ENCODE data around the gene SLC39A9.

SLC39A9 gene

GRCh38 chr14:69429643-69430042 is 31.2 kb downstream of the SLC39A9 start:
- FAIRE-seq (no peak), DNase-seq (ENCODE audit: insufficient read length, low spot score) (no peak)
- no peak for TF ChIP-seq SPI1 (IDR thresholded peaks at IDR 0.05; ENCODE audit: low read depth, low read length)
- no peak for TF ChIP-seq PAX5 (IDR thresholded peaks at IDR 0.05; ENCODE audit: insufficient read depth, low read length, severe bottlenecking)
- TF ChIP-seq POLR2AphosphoS5 (IDR thresholded peaks at IDR 0.05; ENCODE audit: low read depth, low read length) = no peak
- TF ChIP-seq TAF1 (IDR thresholded peaks at IDR 0.05; ENCODE audit: low read depth, low read length) = no peak
- no peak for TF ChIP-seq POU2F2 (IDR thresholded peaks at IDR 0.05; ENCODE audit: low read depth, low read length)
- no peak for TF ChIP-seq POLR2A (IDR thresholded peaks at IDR 0.05; ENCODE audit: low read depth, low read length)

GRCh38 chr14:69430306-69430939 is 31.9 kb downstream of the SLC39A9 start:
- FAIRE-seq = no peak

GRCh38 chr14:69432364-69432763 is 33.9 kb downstream of the SLC39A9 start:
- FAIRE-seq (no peak), DNase-seq (ENCODE audit: insufficient read length, low spot score) (no peak)
- TF ChIP-seq POLR2AphosphoS5 (IDR thresholded peaks at IDR 0.05; ENCODE audit: low read depth, low read length) (no peak), TAF1 (IDR thresholded peaks at IDR 0.05; ENCODE audit: low read depth, low read length) (no peak), SPI1 (IDR thresholded peaks at IDR 0.05; ENCODE audit: low read depth, low read length) (no peak), POLR2A (IDR thresholded peaks at IDR 0.05; ENCODE audit: low read depth, low read length) (no peak), POU2F2 (IDR thresholded peaks at IDR 0.05; ENCODE audit: low read depth, low read length) (no peak), PAX5 (IDR thresholded peaks at IDR 0.05; ENCODE audit: insufficient read depth, low read length, severe bottlenecking) (no peak)

More at GRCh38 chr14:69430306-69430939, 31.9 kb downstream of the SLC39A9 start:
- DNase-seq (ENCODE audit: insufficient read length, low spot score) = no peak
- TF ChIP-seq PAX5 (IDR thresholded peaks at IDR 0.05; ENCODE audit: insufficient read depth, low read length, severe bottlenecking) = no peak
- no peak for TF ChIP-seq POLR2A (IDR thresholded peaks at IDR 0.05; ENCODE audit: low read depth, low read length)
- no peak for TF ChIP-seq SPI1 (IDR thresholded peaks at IDR 0.05; ENCODE audit: low read depth, low read length)
- no peak for TF ChIP-seq POLR2AphosphoS5 (IDR thresholded peaks at IDR 0.05; ENCODE audit: low read depth, low read length)
- TF ChIP-seq POU2F2 (IDR thresholded peaks at IDR 0.05; ENCODE audit: low read depth, low read length) = no peak
- no peak for TF ChIP-seq TAF1 (IDR thresholded peaks at IDR 0.05; ENCODE audit: low read depth, low read length)

- no peak for FAIRE-seq
- no peak for DNase-seq (ENCODE audit: insufficient read length, low spot score)
- TF ChIP-seq SPI1 (IDR thresholded peaks at IDR 0.05; ENCODE audit: low read depth, low read length) = no peak
Measured at GRCh38 chr14:69439521-69440270, 41.2 kb downstream of the SLC39A9 start.

GRCh38 chr14:69441948-69442347 is 43.5 kb downstream of the SLC39A9 start:
- FAIRE-seq = peak; percentile 89
- peak; percentile 67; the same call in 1 of the 2 replicates for TF ChIP-seq POU2F2 (IDR thresholded peaks at IDR 0.05; ENCODE audit: low read depth, low read length)
- TF ChIP-seq POLR2A (IDR thresholded peaks at IDR 0.05; ENCODE audit: low read depth, low read length) = peak; percentile 71
- TF ChIP-seq SPI1 (IDR thresholded peaks at IDR 0.05; ENCODE audit: low read depth, low read length) = no peak
- peak; percentile 23; the same call in 1 of the 2 replicates for TF ChIP-seq TAF1 (IDR thresholded peaks at IDR 0.05; ENCODE audit: low read depth, low read length)
- TF ChIP-seq PAX5 (IDR thresholded peaks at IDR 0.05; ENCODE audit: insufficient read depth, low read length, severe bottlenecking) = no peak
- no peak for TF ChIP-seq POLR2AphosphoS5 (IDR thresholded peaks at IDR 0.05; ENCODE audit: low read depth, low read length)
- DNase-seq (ENCODE audit: insufficient read length, low spot score) = no peak

- no peak for FAIRE-seq
- no peak for DNase-seq (ENCODE audit: insufficient read length, low spot score)
- TF ChIP-seq POLR2A (IDR thresholded peaks at IDR 0.05; ENCODE audit: low read depth, low read length) (no peak), POU2F2 (IDR thresholded peaks at IDR 0.05; ENCODE audit: low read depth, low read length) (no peak), TAF1 (IDR thresholded peaks at IDR 0.05; ENCODE audit: low read depth, low read length) (no peak), PAX5 (IDR thresholded peaks at IDR 0.05; ENCODE audit: insufficient read depth, low read length, severe bottlenecking) (no peak), SPI1 (IDR thresholded peaks at IDR 0.05; ENCODE audit: low read depth, low read length) (no peak), POLR2AphosphoS5 (IDR thresholded peaks at IDR 0.05; ENCODE audit: low read depth, low read length) (no peak)
Measured at GRCh38 chr14:69443296-69443805, 44.9 kb downstream of the SLC39A9 start.

GRCh38 chr14:69449216-69449615 is 50.7 kb downstream of the SLC39A9 start:
- FAIRE-seq (no peak), DNase-seq (ENCODE audit: insufficient read length, low spot score) (no peak)
- TF ChIP-seq POLR2A (IDR thresholded peaks at IDR 0.05; ENCODE audit: low read depth, low read length) (no peak), PAX5 (IDR thresholded peaks at IDR 0.05; ENCODE audit: insufficient read depth, low read length, severe bottlenecking) (no peak), POLR2AphosphoS5 (IDR thresholded peaks at IDR 0.05; ENCODE audit: low read depth, low read length) (no peak), POU2F2 (IDR thresholded peaks at IDR 0.05; ENCODE audit: low read depth, low read length) (no peak), TAF1 (IDR thresholded peaks at IDR 0.05; ENCODE audit: low read depth, low read length) (no peak), SPI1 (IDR thresholded peaks at IDR 0.05; ENCODE audit: low read depth, low read length) (no peak)

- TF ChIP-seq POLR2A (IDR thresholded peaks at IDR 0.05; ENCODE audit: low read depth, low read length) (no peak), SPI1 (IDR thresholded peaks at IDR 0.05; ENCODE audit: low read depth, low read length) (no peak), TAF1 (IDR thresholded peaks at IDR 0.05; ENCODE audit: low read depth, low read length) (no peak), POLR2AphosphoS5 (IDR thresholded peaks at IDR 0.05; ENCODE audit: low read depth, low read length) (no peak), PAX5 (IDR thresholded peaks at IDR 0.05; ENCODE audit: insufficient read depth, low read length, severe bottlenecking) (no peak), POU2F2 (IDR thresholded peaks at IDR 0.05; ENCODE audit: low read depth, low read length) (no peak)
- FAIRE-seq = no peak
- DNase-seq (ENCODE audit: insufficient read length, low spot score) = no peak
Measured at GRCh38 chr14:69451941-69452340, 53.4 kb downstream of the SLC39A9 start.

GRCh38 chr14:69458350-69458749 is 59.9 kb downstream of the SLC39A9 start:
- TF ChIP-seq SPI1 (IDR thresholded peaks at IDR 0.05; ENCODE audit: low read depth, low read length) = no peak
- no peak for TF ChIP-seq POU2F2 (IDR thresholded peaks at IDR 0.05; ENCODE audit: low read depth, low read length)
- TF ChIP-seq PAX5 (IDR thresholded peaks at IDR 0.05; ENCODE audit: insufficient read depth, low read length, severe bottlenecking) = no peak
- TF ChIP-seq POLR2AphosphoS5 (IDR thresholded peaks at IDR 0.05; ENCODE audit: low read depth, low read length) = no peak
- TF ChIP-seq POLR2A (IDR thresholded peaks at IDR 0.05; ENCODE audit: low read depth, low read length) = no peak
- TF ChIP-seq TAF1 (IDR thresholded peaks at IDR 0.05; ENCODE audit: low read depth, low read length) = no peak
- FAIRE-seq = no peak
- no peak for DNase-seq (ENCODE audit: insufficient read length, low spot score)
